ENCODE data around the gene GRIK3.

Gene GRIK3

GRCh38 chr1:36825226-36825625 lies 209.1 kb downstream of the GRIK3 start:
- Histone ChIP-seq H3K4me3 (ENCODE audit: low read depth, low read length) (no peak overlapping the region), H3K36me3 (ENCODE audit: control insufficient read depth in 2 of 2, insufficient read depth in 1 of 2, low read length in 2 of 2) (no peaks in the 10 kb centered on the region), H3K9me3 (ENCODE audit: control insufficient read depth, insufficient read depth, low read depth, low read length) (no peaks in the 10 kb centered on the region), H3K4me1 (ENCODE audit: control insufficient read depth, insufficient read depth, low read length) (no peaks in the 10 kb centered on the region), H3K27ac (ENCODE audit: extremely low read depth, low read depth, low read length) (no peak overlapping the region)
- POLR2A ChIA-PET, result no interaction called here
- CTCF ChIA-PET, result no interaction called here
- TF ChIP-seq ZNF175 (tag by site-specific recombination; IDR thresholded peaks at IDR 0.05) (no peak), KLF7 (tag by site-specific recombination; IDR thresholded peaks at IDR 0.05; ENCODE audit: borderline replicate concordance) (no peak)
- TF ChIP-seq, protein P1, sequence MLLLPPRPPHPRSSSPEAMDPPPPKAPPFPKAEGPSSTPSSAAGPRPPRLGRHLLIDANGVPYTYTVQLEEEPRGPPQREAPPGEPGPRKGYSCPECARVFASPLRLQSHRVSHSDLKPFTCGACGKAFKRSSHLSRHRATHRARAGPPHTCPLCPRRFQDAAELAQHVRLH (tag by site-specific recombination; IDR thresholded peaks at IDR 0.05), result no peak

- CTCF ChIA-PET, result no interaction called here
- H3K9me3 ChIP-seq (ENCODE audit: control insufficient read depth, insufficient read depth, low read depth, low read length), result no peaks in the 10 kb centered on the region
- TF ChIP-seq ZNF626 (tag by site-specific recombination; IDR thresholded peaks at IDR 0.05) (no peak), BCL11B (tag by site-specific recombination; IDR thresholded peaks at IDR 0.05; ENCODE audit: low read depth) (no peak), SALL2 (tag by site-specific recombination; IDR thresholded peaks at IDR 0.05; ENCODE audit: borderline replicate concordance) (no peak), EGR2 (tag by site-specific recombination; IDR thresholded peaks at IDR 0.05; ENCODE audit: low read depth) (0 out of 2 replicates have a peak, but pooled peaks have one; percentile 10), ZNF701 (tag by site-specific recombination; IDR thresholded peaks at IDR 0.05) (no peak), ZNF48 (tag by site-specific recombination; IDR thresholded peaks at IDR 0.05) (no peak), ZNF169 (tag by site-specific recombination; IDR thresholded peaks at IDR 0.05) (no peak), ZNF155 (tag by site-specific recombination; IDR thresholded peaks at IDR 0.05) (no peak), ZFHX2 (tag by site-specific recombination; conservative IDR thresholded peaks at IDR 0.05) (0 out of 2 replicates have a peak, but pooled peaks have one; percentile 27)
- TF ChIP-seq, protein P2, sequence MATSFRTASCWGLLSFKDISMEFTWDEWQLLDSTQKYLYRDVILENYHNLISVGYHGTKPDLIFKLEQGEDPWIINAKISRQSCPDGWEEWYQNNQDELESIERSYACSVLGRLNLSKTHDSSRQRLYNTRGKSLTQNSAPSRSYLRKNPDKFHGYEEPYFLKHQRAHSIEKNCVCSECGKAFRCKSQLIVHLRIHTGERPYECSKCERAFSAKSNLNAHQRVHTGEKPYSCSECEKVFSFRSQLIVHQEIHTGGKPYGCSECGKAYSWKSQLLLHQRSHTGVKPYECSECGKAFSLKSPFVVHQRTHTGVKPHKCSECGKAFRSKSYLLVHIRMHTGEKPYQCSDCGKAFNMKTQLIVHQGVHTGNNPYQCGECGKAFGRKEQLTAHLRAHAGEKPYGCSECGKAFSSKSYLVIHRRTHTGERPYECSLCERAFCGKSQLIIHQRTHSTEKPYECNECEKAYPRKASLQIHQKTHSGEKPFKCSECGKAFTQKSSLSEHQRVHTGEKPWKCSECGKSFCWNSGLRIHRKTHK (tag by site-specific recombination; IDR thresholded peaks at IDR 0.05), result no peak
- no peaks in the 10 kb centered on the region for H3K4me1 ChIP-seq (ENCODE audit: control insufficient read depth, insufficient read depth, low read length)
- POLR2A ChIA-PET, result no interaction called here
- no peaks in the 10 kb centered on the region for H3K36me3 ChIP-seq (ENCODE audit: control insufficient read depth in 2 of 2, insufficient read depth in 1 of 2, low read length in 2 of 2)
- no peak overlapping the region for H3K4me3 ChIP-seq (ENCODE audit: low read depth, low read length)
- no peak overlapping the region for H3K27ac ChIP-seq (ENCODE audit: extremely low read depth, low read depth, low read length)
Observed at GRCh38 chr1:36824390-36824861, 209.9 kb downstream of the GRIK3 start.

- Histone ChIP-seq H3K9me3 (ENCODE audit: control insufficient read depth, insufficient read depth, low read depth, low read length) (no peaks in the 10 kb centered on the region), H3K27ac (ENCODE audit: extremely low read depth, low read depth, low read length) (no peak overlapping the region), H3K36me3 (ENCODE audit: control insufficient read depth in 2 of 2, insufficient read depth in 1 of 2, low read length in 2 of 2) (no peaks in the 10 kb centered on the region), H3K4me3 (ENCODE audit: low read depth, low read length) (no peak overlapping the region), H3K4me1 (ENCODE audit: control insufficient read depth, insufficient read depth, low read length) (no peaks in the 10 kb centered on the region)
- ChIA-PET POLR2A (no interaction called here), CTCF (no interaction called here)
- TF ChIP-seq ZNF530 (tag by site-specific recombination; IDR thresholded peaks at IDR 0.05; ENCODE audit: low read depth), result no peak
- TF ChIP-seq OVOL3 (tag by site-specific recombination; IDR thresholded peaks at IDR 0.05), result no peak
- TF ChIP-seq, protein P3, sequence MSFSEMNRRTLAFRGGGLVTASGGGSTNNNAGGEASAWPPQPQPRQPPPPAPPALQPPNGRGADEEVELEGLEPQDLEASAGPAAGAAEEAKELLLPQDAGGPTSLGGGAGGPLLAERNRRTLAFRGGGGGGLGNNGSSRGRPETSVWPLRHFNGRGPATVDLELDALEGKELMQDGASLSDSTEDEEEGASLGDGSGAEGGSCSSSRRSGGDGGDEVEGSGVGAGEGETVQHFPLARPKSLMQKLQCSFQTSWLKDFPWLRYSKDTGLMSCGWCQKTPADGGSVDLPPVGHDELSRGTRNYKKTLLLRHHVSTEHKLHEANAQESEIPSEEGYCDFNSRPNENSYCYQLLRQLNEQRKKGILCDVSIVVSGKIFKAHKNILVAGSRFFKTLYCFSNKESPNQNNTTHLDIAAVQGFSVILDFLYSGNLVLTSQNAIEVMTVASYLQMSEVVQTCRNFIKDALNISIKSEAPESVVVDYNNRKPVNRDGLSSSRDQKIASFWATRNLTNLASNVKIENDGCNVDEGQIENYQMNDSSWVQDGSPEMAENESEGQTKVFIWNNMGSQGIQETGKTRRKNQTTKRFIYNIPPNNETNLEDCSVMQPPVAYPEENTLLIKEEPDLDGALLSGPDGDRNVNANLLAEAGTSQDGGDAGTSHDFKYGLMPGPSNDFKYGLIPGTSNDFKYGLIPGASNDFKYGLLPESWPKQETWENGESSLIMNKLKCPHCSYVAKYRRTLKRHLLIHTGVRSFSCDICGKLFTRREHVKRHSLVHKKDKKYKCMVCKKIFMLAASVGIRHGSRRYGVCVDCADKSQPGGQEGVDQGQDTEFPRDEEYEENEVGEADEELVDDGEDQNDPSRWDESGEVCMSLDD (tag by site-specific recombination; IDR thresholded peaks at IDR 0.05), result no peak
- no peak for TF ChIP-seq ZNF629 (tag by site-specific recombination; IDR thresholded peaks at IDR 0.05)
- no peak for TF ChIP-seq ZNF677 (tag by site-specific recombination; IDR thresholded peaks at IDR 0.05)
- no peak for TF ChIP-seq ZNF48 (tag by site-specific recombination; IDR thresholded peaks at IDR 0.05)
- TF ChIP-seq ZNF148 (tag by site-specific recombination; IDR thresholded peaks at IDR 0.05; ENCODE audit: borderline replicate concordance), result no peak
- no peak for TF ChIP-seq IKZF3 (tag by site-specific recombination; IDR thresholded peaks at IDR 0.05)
- no peak for TF ChIP-seq ZNF701 (tag by site-specific recombination; IDR thresholded peaks at IDR 0.05)
- no peak for TF ChIP-seq PATZ1 (tag by site-specific recombination; IDR thresholded peaks at IDR 0.05)
Observed at GRCh38 chr1:36822648-36823047, 211.7 kb downstream of the GRIK3 start.
